GM19372 (cell line): Measurements from ENCODE around the gene PPP1R9B.

ENCODE experiments used
- ATAC-seq: cut with Tn5 transposase; IDR thresholded peaks from one replicate; pipeline ENCODE4 v1.9.1; 2021; ENCODE audit warnings: mild to moderate bottlenecking, low read depth, moderate library complexity; ENCODE audit not compliant: unreplicated experiment

PPP1R9B gene

DNA sequence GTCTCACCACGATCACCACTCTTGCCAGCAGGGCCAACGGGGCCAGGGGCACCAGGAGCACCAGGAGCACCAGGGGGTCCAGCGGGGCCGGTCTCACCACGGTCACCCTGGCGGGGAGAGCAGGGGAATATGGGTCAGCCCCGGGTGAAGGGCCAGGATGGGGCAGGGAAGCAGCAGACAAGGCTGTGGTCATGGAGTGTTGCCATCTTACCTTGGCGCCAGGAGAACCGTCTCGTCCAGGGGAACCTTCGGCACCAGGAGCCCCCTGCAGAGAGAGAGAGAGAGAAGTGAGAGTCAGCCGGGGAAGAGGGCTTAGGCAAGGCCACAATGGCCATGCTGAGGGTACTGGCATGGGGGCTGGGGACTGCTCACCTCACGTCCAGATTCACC, 38.0 kb upstream of the PPP1R9B start:
- ATAC-seq = no peak

DNA sequence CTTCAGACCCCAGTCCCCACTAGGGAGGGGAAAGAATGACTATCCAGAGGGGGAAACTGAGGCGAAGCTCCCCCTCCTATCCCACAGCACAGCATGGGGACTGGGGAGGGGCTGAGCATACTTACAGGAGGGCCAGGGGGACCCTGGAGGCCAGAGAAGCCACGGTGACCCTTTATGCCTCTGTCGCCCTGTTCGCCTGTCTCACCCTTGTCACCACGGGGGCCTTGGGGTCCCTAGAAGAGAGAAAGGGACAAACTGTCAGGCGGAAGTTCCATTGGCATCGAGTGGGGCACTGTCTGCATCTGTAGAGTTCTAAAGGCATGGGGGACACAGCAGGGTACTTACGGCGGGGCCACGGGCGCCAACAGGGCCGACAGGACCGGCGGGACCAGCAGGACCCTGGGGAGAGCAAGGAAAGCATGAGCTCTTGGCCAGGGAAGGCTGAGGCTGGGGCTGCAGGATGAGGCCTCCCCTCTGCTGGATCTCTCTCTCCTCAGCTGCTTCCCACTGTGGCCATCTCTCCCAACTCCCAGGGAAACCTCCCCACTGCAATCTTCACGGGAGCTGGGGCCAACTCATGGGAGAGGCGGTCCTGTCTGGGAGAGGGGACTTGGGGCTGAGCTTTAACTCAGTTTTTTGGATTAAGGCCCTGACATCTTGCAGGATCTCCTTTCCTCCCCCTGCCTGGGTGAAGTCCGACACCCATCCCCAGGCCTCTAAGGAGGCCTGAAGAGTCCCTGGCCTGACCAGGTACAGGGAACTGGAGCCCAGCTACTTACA, 37.5 kb upstream of the PPP1R9B start:
- no peak for ATAC-seq

DNA sequence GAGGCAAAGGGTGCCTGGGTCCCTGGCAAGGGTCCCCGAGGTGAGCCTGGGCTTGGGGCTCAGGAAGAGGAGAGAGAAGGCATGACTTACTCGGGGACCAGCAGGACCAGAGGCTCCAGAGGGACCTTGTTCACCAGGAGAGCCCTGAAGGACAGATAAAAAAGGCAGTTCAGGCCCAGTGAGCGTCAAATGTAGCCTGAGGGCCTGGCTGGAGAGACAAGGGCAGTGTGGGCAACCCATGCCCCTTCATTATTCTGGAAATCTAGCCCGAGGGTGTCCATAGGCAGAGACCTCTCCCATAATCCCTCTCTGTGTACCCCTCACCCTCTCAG, 36.9 kb upstream of the PPP1R9B start:
- ATAC-seq = no peak

DNA sequence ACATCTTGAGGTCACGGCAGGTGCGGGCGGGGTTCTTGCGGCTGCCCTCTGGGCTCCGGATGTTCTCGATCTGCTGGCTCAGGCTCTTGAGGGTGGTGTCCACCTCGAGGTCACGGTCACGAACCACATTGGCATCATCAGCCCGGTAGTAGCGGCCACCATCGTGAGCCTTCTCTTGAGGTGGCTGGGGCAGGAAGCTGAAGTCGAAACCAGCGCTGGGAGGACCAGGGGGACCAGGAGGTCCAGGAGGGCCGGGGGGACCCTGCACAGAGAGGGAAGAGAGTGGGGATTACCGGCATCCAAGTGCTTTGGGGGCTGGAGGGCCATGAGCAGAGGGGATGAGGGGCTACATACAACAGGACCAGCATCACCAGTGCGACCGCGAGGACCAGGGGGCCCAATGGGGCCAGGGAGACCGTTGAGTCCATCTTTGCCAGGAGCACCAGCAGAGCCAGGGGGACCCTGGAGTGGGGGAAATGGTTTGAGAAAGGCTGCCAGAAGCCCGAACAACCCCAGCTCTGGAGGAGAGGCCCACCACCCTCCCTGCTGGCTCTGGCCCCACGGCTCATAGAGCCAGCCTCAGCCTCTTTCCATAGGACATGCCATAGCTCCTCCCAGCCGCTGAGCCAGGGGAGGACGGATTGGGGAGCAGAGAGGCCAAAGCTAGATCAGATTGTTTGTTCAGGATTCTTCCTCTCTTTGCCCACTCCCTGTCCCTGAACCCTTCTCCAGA, 36.4 kb upstream of the PPP1R9B start:
- ATAC-seq = no peak

DNA sequence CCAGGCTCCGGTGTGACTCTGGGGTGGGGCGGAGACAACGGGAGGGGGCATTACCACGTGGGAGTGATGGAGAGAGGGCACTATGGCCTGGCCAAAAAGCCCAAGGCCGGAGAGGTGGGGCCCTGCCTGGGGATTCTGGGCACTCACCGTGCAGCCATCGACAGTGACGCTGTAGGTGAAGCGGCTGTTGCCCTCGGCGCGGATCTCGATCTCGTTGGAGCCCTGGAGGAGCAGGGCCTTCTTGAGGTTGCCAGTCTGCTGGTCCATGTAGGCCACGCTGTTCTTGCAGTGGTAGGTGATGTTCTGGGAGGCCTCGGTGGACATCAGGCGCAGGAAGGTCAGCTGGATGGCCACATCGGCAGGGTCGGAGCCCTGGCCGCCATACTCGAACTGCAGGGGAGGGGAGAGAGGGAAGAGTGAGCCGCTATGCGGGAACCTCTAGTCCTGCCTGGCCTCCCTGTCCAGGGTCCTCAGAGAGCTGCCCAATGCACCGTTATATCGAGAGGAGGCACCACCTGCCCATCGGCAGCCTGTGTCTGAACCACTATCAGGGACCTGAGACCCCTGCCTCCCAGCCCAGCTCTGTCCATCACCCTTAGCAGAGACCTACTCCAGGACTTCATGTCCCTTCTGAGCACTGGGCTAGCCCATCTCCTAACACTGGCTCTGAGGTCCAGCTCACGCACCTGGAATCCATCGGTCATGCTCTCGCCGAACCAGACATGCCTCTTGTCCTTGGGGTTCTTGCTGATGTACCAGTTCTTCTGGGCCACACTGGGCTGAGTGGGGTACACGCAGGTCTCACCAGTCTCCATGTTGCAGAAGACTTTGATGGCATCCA, 35.4 kb upstream of the PPP1R9B start:
- ATAC-seq = no peak

DNA sequence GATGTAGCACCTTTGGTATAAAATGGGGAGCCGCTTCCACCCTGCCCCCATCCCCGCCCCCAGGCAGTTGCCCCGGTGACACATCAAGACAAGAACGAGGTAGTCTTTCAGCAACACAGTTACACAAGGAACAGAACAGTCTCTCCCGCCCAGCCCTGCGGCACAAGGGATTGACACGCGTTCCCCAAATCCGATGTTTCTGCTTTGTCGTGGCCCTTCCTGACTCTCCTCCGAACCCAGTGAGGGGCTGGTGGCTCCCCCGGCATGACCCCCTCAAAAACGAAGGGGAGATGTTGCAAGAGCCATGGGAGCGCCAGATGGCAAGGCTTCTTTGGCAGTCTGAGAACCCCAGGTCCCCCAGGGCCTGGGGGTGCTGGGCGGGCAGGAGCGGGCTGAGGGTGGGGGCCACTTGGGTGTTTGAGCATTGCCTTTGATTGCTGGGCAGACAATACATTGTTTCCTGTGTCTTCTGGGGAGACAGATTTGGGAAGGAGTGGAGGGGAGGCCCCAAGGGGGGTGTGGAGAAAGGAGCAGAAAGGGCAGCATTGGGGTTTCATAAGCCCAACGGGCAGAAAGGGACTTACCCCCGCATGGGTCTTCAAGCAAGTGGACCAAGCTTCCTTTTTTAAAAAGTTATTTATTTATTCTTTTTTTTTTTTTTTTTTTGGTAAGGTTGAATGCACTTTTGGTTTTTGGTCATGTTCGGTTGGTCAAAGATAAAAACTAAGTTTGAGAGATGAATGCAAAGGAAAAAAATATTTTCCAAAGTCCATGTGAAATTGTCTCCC, 34.3 kb upstream of the PPP1R9B start:
- ATAC-seq = no peak

DNA sequence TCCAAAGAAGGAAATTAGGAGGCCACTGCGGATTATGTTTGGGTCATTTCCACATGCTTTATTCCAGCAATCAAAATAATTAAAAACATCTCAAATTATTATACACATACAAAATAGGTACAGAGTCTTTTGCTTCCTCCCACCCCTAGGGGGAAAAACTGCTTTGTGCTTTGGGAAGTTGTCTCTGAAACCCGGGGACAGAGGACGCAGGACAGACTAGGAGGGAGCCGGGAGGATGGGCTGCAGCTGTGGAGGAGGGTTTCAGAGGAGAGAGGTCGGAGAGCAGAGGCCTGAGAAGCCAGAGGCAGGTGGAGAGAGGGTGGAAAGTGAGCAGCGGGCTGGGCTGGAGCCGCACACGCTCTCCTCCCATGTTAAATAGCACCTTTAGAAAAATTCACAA, 33.6 kb upstream of the PPP1R9B start:
- no peak for ATAC-seq

DNA sequence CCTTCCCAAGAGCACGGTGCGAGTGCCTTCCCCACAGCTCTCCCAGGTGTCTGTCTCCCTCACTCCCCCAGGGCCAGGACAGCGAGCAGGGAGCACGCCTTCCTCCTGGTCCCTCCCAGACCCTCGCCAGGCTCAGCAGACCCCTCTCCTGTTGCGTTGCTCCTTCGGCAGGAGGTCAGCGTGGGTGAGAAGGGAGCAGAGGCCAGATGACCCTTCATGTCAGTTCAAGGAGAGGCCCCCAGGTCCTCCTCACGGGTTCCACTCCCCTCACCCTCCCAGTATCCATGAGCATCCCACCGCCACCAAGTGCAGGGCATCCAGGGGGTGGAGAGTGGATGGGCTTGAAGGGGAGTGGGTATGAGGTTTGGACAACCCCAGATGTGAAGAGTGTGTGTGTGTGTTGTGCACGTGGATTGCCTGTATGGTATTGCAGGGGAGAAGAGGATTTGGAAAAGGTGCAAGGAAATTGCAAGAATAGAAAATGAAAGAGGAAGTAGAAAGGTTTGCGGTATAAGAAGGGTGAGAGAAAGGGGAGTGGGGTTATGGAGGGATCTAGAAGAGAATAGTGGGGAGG, 33.0 kb upstream of the PPP1R9B start:
- no peak for ATAC-seq

DNA sequence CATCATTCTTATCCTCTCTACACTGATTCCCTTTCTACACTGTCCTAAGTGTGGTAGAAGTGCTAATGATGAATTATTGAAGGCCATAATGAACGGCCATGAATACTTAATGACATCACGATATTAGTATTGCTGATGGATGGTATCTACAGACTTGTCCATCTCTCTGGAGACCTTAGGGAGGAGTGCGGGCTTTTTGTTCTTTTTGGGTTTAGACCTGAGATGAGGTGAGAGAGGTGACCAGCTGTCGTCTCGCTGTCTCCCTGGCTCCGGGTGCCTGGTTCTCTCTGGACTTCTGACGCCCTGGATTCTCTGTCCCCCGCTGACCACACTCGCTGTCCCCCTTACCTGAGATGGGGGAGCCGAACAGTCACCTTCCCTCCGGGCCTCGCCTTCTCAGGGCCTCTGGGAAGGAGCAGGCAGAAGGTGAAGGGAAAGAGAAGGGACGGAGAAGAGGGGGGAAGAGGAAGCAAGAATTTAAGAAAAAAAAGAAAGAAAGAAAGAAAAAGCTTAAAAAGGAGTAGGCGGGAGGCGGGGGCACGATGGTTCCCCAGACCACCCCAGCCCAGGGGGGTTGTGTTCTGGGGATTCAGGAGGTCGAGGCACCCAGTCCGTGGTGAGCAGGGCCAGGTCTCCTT, 32.4 kb upstream of the PPP1R9B start:
- no peak for ATAC-seq

DNA sequence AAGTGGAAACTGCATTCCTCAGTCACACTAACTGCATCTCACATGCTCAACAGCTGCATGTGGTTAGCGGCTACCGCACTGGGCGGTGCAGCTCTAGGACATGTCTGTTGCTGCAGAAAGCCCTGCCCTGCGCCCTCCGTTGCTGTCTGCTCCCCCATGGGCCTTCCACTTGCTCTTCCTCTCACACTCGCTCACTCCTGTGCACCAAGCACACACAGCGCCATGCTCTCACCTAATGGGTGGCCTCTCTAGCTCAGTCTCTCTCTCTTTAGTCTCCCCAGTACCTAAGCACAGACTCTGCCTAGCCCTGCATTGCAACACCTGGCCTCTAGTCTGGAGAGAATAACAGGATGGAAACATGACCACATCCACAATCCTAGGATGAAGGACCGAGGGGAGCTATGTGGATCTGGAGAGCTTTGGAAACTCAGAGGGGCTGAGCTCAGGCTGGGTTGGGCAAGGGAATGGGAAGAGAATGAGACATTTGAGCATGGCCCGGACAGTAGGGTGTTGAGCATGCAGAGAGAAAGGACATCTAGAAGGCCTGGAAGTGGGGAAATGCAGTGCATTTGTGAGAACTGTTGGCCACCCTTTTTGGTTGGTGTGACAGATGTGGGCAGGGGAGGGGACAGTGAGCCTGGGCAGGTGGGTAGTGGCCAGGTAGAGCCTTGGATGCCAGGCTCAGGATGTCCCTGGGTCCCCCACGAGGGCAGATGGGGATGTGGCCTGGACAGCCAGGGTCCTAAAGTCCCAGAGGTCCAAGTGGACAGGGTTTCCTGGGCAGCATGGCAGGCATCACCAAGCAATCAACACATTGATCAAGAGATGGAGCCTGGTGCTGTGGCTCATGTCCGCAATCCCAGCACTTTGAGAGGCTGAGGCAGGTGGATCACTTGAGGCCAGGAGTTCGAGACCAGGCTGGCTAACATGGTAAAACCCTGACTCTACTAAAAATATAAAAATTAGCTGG, 31.4 kb upstream of the PPP1R9B start:
- no peak for ATAC-seq

DNA sequence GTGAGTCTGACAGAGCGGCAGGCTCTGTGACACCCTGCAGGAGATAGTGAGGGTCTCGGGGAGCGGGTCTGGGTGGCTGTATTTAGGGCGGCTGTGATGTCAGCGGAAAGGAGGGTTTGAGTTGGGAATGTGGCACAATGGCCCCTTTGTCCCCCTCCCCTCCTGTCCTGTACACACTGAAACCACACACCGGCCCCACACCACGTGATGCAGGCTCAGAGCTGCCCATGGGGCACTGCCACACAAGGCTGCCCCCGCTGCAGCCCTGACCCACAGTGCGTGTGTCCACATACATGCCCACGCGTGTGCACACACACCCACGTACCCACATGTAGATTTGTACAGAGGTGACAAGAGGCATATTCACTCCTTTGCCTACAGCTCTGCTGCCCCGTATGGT, 30.7 kb upstream of the PPP1R9B start:
- ATAC-seq = no peak

DNA sequence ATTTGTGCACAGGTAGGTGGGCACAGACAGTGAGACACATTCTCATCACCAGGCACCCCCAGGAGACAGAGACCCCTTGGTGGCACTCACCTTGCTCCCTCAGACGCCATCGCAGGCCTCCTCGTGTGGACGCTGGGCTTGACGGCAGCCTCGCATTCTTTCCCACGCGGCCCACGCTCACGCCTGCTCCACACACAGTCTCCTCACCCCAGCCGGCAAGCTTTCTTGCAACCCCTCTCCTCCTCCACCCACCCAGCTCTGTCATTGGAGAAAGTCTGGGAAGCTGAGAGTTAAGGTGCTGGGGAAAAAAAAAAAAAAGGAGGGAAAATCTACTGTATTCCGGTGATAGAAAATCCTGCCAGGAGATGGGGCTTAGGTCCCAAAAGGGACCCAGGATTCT, 30.1 kb upstream of the PPP1R9B start:
- ATAC-seq = no peak

DNA sequence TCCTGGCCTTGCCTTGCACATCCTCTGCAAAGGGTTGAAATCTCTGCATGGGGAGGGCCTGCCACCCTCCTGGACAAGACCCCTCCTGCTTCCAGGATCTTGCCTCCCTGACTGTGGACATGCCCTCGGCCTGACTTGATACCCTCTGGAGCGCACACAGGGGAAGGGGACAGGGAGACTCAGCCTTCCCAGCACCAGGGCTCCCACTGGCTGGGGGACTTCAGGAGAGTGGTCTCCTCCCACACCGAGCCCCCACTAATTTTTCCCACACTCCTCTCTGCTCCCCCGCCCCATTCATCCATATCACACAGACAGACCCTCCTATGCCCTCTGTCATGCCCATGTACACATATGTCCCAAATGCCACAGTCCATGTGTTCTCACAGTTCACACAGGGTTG, 29.6 kb upstream of the PPP1R9B start:
- ATAC-seq = no peak

DNA sequence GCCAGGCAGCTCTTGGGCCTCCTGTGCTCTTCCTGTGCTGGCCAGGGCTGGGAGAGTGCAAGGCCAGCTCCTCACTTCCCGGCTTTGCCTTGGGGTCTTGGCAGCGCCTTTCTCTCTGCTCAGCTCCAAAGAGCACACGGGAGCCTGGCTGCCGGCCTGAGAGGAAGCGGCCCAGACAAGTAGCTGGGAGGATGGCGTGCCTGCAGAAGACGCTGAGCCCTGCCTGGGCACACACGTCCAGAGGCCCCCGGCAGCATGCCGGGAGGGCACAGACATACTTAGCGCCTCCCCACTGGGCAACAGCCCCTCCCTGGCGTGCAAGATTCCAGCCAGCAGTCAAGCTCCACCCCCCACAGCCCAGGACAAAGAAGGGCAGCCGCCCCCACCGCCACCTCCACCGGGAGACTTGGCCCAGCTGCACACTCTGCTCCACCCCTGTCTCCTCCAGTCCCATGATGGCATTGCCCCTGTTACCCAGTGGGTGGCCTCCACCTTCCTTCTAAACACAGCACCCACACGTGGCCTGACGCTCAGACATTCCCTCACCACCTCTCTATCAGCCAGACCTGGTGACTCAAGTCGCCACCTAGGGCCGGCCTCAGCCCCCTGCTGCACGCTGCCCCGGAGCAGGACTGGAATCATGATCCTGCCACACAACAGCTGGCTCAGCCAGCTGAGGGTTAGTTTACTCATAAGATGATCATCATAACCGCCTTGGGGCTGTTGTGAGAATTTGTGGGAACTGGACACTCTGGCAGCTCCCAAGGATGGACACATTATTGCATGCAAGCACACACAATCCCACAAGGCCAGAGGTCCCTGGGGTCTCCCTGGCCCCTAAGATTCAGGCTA, 27.7 kb upstream of the PPP1R9B start:
- ATAC-seq = no peak

DNA sequence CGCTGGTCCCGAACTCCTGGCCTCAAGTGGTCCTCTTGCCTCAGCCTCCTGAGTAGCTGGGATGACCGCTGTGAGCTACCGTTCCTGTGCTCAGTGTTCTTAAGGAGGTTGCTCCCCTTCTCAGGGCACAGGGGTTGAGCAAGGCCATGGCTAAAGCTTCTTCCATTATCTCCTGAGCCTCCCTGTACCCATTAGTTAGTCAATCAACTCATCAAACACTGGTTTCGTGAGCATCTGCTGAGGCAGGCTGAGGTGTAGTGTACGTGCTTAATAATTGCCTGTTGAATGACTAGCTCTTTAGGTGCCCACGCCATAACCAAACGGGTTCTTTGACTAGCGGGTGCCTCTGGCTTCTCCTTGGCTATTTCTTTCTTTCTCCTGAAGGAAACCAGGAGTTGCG, 27.0 kb upstream of the PPP1R9B start:
- ATAC-seq = no peak

DNA sequence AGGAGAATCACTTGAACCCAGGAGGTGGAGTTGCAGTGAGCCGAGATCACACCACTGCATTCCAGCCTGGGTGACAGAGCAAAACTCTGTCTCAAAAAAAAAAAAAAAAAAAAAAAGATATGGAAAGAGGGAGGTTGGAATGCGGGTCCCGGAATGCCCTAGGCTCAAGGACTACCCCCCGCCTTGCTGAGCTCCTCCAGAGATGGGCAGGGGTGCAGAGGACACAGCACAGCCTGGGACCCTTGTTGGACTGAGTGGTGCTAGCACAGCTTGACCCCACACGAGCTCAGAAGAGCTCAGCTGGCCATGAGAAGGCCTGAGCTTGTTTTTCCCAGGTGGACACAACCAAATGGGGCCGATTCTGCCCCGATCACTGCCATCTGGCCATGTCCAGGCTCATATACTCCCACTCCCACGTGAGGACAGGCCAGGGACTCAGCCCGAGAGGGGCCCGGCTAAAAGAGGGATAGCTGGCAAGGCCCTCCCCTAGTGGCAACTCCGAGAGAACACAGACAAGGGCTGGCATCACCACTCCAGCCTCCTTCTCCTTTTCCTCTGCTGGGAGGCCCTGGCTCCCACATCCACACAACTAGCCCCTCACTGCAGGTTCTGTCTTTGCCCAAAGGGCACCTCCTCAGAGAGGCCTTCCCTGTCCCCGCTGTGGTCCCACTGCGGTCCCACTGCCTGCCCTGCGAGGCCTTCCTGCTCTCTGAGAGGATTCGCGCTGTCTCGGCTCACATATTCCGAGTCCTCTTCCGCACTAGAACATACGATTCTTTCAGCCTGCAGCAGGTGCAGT, 26.3 kb upstream of the PPP1R9B start:
- ATAC-seq = no peak
